WTC11 (cell line): ENCODE measurements around the gene THUMPD3.

Experiments used
- NFE2L1 ChIP-seq: sonication (generic); formaldehyde crosslinking; IDR thresholded peaks from 2 replicates; pipeline ENCODE4 v1.8.1; 2023; ENCODE audit warnings: missing genetic modification reagents
- TF ChIP-seq, protein P1 (sequence below): fragments of 200-600 bp; IDR thresholded peaks from 2 replicates; pipeline ENCODE4 v1.8.0; 2022; ENCODE audit warnings: antibody characterized with exemption

- TF ChIP-seq, protein P1, sequence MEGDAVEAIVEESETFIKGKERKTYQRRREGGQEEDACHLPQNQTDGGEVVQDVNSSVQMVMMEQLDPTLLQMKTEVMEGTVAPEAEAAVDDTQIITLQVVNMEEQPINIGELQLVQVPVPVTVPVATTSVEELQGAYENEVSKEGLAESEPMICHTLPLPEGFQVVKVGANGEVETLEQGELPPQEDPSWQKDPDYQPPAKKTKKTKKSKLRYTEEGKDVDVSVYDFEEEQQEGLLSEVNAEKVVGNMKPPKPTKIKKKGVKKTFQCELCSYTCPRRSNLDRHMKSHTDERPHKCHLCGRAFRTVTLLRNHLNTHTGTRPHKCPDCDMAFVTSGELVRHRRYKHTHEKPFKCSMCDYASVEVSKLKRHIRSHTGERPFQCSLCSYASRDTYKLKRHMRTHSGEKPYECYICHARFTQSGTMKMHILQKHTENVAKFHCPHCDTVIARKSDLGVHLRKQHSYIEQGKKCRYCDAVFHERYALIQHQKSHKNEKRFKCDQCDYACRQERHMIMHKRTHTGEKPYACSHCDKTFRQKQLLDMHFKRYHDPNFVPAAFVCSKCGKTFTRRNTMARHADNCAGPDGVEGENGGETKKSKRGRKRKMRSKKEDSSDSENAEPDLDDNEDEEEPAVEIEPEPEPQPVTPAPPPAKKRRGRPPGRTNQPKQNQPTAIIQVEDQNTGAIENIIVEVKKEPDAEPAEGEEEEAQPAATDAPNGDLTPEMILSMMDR, result no peak
- no peak for TF ChIP-seq NFE2L1 (CRISPR knock-in tag)
Measured at GRCh38 chr3:9402410-9403228, 39.8 kb downstream of the THUMPD3 start.
